Measurements from ENCODE around the gene TSEN54. TPM values are rescaled to one million over a fixed set of nuclear protein-coding genes. Genes with fewer than 3 reads are reported as not detected.

The TSEN54 gene
- total RNA-seq, 1 donor from 2014 or later = 21.0 TPM

GRCh38 chr17:75536366-75536765, 20.0 kb downstream of the TSEN54 start:
- TF ChIP-seq CTCF (IDR thresholded peaks at IDR 0.05) = no peak
- H3K9me3 Mint-ChIP-seq = no peaks in the 10 kb centered on the region
- no peaks in the 10 kb centered on the region for H3K27me3 Mint-ChIP-seq
- H3K4me1 Mint-ChIP-seq = peaks cover 6% of the 10 kb centered on the region
- POLR2A ChIA-PET = interaction anchor here (1.9 kb wide), 1 partner anchor 20 kb away, joined by 4 read pairs; the partner anchor contains the start of gene TSEN54
- DNase-seq = no peak
- intact Hi-C loops (cut with micrococcal nuclease) = no loop called here
- ATAC-seq (ENCODE audit: low read depth) = no peak
- H3K27ac Mint-ChIP-seq = no peak overlapping the region
- CTCF ChIA-PET = no interaction called here
- H3K36me3 Mint-ChIP-seq (ENCODE audit: low read depth) = peaks cover 12% of the 10 kb centered on the region
- no peak overlapping the region for H3K4me3 Mint-ChIP-seq

- H3K27me3 Mint-ChIP-seq = no peaks in the 10 kb centered on the region
- no peak overlapping the region for H3K4me3 Mint-ChIP-seq
- peaks cover under 1% of the 10 kb centered on the region for H3K4me1 Mint-ChIP-seq
- ATAC-seq (ENCODE audit: low read depth) (no peak), DNase-seq (no peak)
- TF ChIP-seq CTCF (IDR thresholded peaks at IDR 0.05) = no peak
- POLR2A ChIA-PET = no interaction called here
- intact Hi-C loops (cut with micrococcal nuclease) = no loop called here
- peaks cover 4% of the 10 kb centered on the region for H3K36me3 Mint-ChIP-seq (ENCODE audit: low read depth)
- no peak overlapping the region for H3K27ac Mint-ChIP-seq
- H3K9me3 Mint-ChIP-seq = no peaks in the 10 kb centered on the region
- CTCF ChIA-PET = no interaction called here
Observed at GRCh38 chr17:75539967-75540729, 23.8 kb downstream of the TSEN54 start.

GRCh38 chr17:75540923-75541503, 24.7 kb downstream of the TSEN54 start:
- Mint-ChIP-seq H3K4me3 (no peak overlapping the region), H3K27me3 (no peaks in the 10 kb centered on the region), H3K4me1 (no peaks in the 10 kb centered on the region), H3K9me3 (no peaks in the 10 kb centered on the region), H3K36me3 (ENCODE audit: low read depth) (peaks cover 5% of the 10 kb centered on the region), H3K27ac (no peak overlapping the region)
- DNase-seq (no peak), ATAC-seq (ENCODE audit: low read depth) (no peak)
- ChIA-PET POLR2A (no interaction called here), CTCF (no interaction called here)
- intact Hi-C loops (cut with micrococcal nuclease) = no loop called here
- no peak for TF ChIP-seq CTCF (IDR thresholded peaks at IDR 0.05)

GRCh38 chr17:75542229-75542628, 25.9 kb downstream of the TSEN54 start:
- H3K27ac Mint-ChIP-seq = no peak overlapping the region
- H3K4me1 Mint-ChIP-seq = no peaks in the 10 kb centered on the region
- DNase-seq (no peak), ATAC-seq (ENCODE audit: low read depth) (no peak)
- H3K9me3 Mint-ChIP-seq = no peaks in the 10 kb centered on the region
- TF ChIP-seq CTCF (IDR thresholded peaks at IDR 0.05) = no peak
- no peak overlapping the region for H3K4me3 Mint-ChIP-seq
- peaks cover 5% of the 10 kb centered on the region for H3K36me3 Mint-ChIP-seq (ENCODE audit: low read depth)
- no peaks in the 10 kb centered on the region for H3K27me3 Mint-ChIP-seq
- ChIA-PET POLR2A (no interaction called here), CTCF (no interaction called here)
- intact Hi-C loops (cut with micrococcal nuclease) = no loop called here

- TF ChIP-seq CTCF (IDR thresholded peaks at IDR 0.05) = no peak
- no peak overlapping the region for H3K27ac Mint-ChIP-seq
- intact Hi-C loops (cut with micrococcal nuclease) = no loop called here
- DNase-seq = no peak
- no peak overlapping the region for H3K4me3 Mint-ChIP-seq
- H3K27me3 Mint-ChIP-seq = no peaks in the 10 kb centered on the region
- no peak for ATAC-seq (ENCODE audit: low read depth)
- ChIA-PET CTCF (no interaction called here), POLR2A (no interaction called here)
- H3K4me1 Mint-ChIP-seq = no peaks in the 10 kb centered on the region
- H3K9me3 Mint-ChIP-seq = no peaks in the 10 kb centered on the region
- H3K36me3 Mint-ChIP-seq (ENCODE audit: low read depth) = peaks cover 8% of the 10 kb centered on the region
Observed at GRCh38 chr17:75542728-75543336, 26.5 kb downstream of the TSEN54 start.
